ENCODE data around the gene GIMAP1.

DNA sequence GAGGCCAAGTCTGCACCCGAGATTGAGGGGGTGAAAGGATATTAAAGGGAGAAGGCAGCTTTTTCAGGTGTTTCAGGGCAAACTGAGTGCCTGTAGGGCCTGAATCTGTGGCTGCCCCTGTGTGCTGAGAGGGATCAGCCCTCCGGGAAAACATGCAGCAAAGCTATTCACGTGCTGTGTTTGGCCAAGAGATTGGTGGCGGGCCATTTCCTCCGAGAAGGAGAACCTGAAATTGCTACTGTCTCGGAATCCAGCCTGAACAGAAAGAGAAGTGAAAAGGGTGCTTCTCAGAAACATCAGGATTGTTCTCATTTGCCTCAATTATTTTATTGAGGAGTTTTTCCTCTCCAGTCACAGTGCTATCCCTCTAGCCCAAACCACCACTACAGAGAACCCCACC, 36.8 kb downstream of the GIMAP1 start:
- TF ChIP-seq EZH2 (IDR thresholded peaks at IDR 0.05; ENCODE audit: insufficient read depth, poor library complexity, severe bottlenecking), result no peak
- no peak for TF ChIP-seq EZH2phosphoT487 (IDR thresholded peaks at IDR 0.05; ENCODE audit: insufficient read depth, low read depth)
